Measurements from ENCODE around the gene SEMA5A.
"Not testable (repeated sequence)": the region's sequence is repeated elsewhere in the genome, so short reads cannot be mapped to it uniquely, and the experiment has no call there.

The SEMA5A gene

GRCh38 chr5:9409413-9409960 is 136.4 kb downstream of the SEMA5A start:
- DNase-seq (ENCODE audit: low read depth in 3 of 3, low spot score in 1 of 3), result no peak

GRCh38 chr5:9408964-9409363 is 136.9 kb downstream of the SEMA5A start:
- DNase-seq (ENCODE audit: low read depth in 3 of 3, low spot score in 1 of 3), result no peak

DNA sequence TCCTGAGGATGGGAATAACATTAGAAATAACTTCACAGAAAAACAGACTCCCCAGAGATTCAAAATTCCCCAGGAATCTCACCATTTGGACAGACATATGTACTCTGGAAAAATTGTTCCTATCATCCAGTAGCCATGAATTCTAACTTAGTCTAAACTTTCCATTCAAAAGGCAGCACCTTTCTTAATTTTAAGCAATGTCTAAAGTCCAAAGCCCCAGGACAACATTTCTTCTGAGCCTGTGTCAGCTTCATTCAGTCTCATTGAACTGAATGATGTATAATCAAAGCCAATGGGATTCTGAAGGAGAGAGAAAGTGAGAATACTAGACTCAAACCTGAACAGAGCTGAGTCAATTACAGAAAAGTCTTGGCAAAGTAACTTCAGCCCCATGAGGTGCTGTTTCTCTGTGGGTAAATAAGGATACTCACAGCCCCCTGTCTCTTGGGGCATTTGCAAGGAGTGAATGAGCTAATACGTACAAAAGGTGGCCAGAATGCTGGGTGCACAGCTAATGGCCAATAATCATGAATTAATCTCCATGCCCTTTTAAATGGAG is 140.6 kb downstream of the SEMA5A start:
- no peak for DNase-seq (ENCODE audit: low read depth in 3 of 3, low spot score in 1 of 3)

- no peak for DNase-seq (ENCODE audit: low read depth in 3 of 3, low spot score in 1 of 3)
Measured at GRCh38 chr5:9401786-9402472, 143.9 kb downstream of the SEMA5A start.

GRCh38 chr5:9399783-9400182 is 146.1 kb downstream of the SEMA5A start:
- not testable (repeated sequence) for DNase-seq (ENCODE audit: low read depth in 3 of 3, low spot score in 1 of 3)

- no peak for DNase-seq (ENCODE audit: low read depth in 3 of 3, low spot score in 1 of 3)
Measured at GRCh38 chr5:9399094-9399493, 146.8 kb downstream of the SEMA5A start.

- no peak for DNase-seq (ENCODE audit: low read depth in 3 of 3, low spot score in 1 of 3)
Measured at GRCh38 chr5:9398227-9398626, 147.6 kb downstream of the SEMA5A start.

- DNase-seq (ENCODE audit: low read depth in 3 of 3, low spot score in 1 of 3), result no peak
Measured at GRCh38 chr5:9396285-9396770, 149.5 kb downstream of the SEMA5A start.

- DNase-seq (ENCODE audit: low read depth in 3 of 3, low spot score in 1 of 3), result no peak
Measured at GRCh38 chr5:9395706-9396105, 150.2 kb downstream of the SEMA5A start.

GRCh38 chr5:9394221-9394620 is 151.7 kb downstream of the SEMA5A start:
- no peak for DNase-seq (ENCODE audit: low read depth in 3 of 3, low spot score in 1 of 3)

- DNase-seq (ENCODE audit: low read depth in 3 of 3, low spot score in 1 of 3), result no peak
Measured at GRCh38 chr5:9392625-9393024, 153.2 kb downstream of the SEMA5A start.

GRCh38 chr5:9391080-9391479 is 154.8 kb downstream of the SEMA5A start:
- no peak for DNase-seq (ENCODE audit: low read depth in 3 of 3, low spot score in 1 of 3)

GRCh38 chr5:9390113-9390512 is 155.8 kb downstream of the SEMA5A start:
- DNase-seq (ENCODE audit: low read depth in 3 of 3, low spot score in 1 of 3), result no peak

DNA sequence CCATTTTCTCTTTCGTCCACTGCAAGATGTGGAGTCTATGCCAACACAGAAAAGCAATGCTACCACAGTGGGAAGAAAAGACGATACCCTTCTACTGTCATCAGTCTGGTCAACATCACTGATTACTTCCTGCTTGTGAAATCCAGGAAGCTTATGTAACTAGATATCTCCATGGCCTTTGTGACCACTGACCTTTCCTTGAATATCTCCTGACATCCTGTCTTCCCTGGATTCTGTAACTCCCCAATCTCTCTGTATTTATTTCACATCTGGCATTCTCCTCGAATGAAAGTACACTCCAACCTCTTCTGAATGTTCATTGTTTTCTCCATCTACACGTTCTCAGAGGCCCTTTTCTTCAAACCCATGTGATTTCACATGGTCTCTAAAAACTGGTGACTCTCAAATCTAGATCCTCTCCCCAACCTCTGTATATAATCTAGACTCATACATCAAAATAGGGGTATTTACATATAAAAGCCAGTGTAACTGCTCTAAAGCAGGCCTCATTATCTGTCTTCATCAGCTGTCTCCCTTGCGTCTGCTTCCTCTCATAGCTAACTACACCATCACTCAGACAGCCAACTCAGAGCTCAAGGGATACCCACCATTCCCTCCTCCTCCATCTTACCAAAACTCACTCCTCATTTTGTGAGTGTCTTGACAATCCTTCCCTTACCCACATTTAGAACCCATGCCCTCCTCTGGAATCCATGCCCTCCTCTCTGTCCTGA is 156.8 kb downstream of the SEMA5A start:
- DNase-seq (ENCODE audit: low read depth in 3 of 3, low spot score in 1 of 3), result no peak

GRCh38 chr5:9387879-9388278 is 158.0 kb downstream of the SEMA5A start:
- DNase-seq (ENCODE audit: low read depth in 3 of 3, low spot score in 1 of 3), result no peak

DNA sequence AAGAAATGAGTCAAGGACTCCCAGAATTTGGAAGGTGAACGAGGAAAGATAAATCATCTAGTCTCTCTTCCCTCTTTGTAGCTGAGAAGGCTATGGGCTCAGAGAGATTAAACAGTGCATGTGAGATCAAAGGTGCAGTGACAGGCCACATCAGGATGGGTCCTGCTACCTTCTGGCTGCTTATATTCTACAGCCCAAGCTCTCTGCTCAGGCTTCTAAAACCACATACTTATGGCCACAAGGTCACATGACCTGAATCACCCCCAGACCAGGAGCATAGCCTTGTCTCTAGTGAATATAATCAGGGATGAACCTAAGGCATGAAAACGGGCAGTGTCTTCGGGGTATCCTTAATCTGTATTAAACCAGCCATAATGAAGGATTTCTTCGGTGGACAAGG is 158.9 kb downstream of the SEMA5A start:
- no peak for DNase-seq (ENCODE audit: low read depth in 3 of 3, low spot score in 1 of 3)

- no peak for DNase-seq (ENCODE audit: low read depth in 3 of 3, low spot score in 1 of 3)
Measured at GRCh38 chr5:9382522-9382921, 163.4 kb downstream of the SEMA5A start.

DNA sequence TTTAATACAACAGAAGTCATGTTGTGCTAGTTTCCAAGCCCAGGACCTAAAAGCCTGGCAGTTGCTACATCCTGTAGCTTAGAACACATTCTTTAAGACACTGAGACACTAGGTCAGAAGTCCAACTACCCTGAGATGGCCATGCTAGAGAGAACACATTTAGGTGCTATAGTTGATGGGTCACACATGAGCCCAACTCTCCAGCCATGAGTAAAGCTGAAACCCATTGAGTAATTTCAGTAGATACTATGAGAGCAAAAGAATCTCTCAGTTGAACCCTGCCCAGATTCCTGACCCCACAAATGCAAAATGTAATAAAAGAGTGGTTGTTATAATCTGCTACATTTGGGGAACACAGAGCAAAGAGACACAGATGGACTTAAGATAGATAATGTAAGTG is 164.4 kb downstream of the SEMA5A start:
- DNase-seq (ENCODE audit: low read depth in 3 of 3, low spot score in 1 of 3), result no peak

DNA sequence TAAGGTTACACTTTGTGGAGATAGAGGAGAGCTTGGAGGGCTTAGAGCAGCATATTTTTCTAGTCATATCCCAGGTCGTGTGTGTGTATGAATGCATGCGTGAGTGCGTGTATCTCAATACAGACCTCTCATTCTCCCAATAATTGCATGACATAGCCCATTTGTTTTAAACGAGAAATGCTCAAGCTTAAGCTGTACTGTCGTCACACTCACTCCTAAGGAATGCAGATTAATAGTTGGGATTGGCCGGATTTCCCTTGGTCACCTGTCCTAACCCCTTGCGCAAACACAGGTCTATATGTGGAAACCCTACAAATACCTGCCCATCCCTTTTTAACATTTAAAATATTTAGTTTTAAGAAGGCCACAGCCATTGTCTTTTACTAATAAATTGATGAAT is 165.8 kb downstream of the SEMA5A start:
- DNase-seq (ENCODE audit: low read depth in 3 of 3, low spot score in 1 of 3), result no peak

DNA sequence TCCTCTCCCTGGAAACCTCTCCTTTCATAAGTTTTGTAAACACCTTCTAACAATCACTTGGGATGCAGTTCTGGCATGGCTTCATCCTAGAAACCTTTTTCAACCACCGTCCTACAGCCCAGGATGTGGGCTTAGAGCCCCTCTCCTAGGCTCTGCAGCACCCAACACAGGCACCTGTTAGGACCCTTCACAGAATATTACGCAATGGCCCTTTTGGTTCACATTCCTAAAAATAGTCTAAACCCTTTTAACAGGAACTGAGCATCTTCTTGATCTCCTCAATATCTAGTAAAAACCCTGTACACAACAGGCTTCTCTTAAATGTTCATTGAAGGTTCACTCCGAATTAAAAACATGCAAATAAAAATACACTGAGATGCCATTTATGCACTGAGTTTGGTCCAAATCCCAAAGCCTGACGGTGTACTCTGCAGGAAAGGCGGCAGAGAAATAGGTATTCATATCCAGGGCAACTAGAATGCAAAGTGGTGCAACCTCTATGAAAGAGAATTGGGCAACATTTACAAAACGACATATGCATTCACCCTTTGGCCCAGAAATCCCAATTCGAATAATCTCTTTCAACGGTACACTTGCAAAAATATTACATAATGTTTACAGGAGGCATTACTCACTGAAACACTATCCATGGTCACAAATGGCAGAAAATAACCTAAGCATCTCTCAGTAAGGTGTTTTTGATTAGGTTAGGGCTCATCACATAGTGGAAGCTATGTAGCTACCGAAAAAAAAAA is 169.3 kb downstream of the SEMA5A start:
- DNase-seq (ENCODE audit: low read depth in 3 of 3, low spot score in 1 of 3), result no peak

GRCh38 chr5:9375756-9376155 is 170.1 kb downstream of the SEMA5A start:
- DNase-seq (ENCODE audit: low read depth in 3 of 3, low spot score in 1 of 3), result no peak

All from stimulated activated CD4-positive, alpha-beta T cell treated with anti-CD3 and anti-CD28 coated beads, TNF-alpha, amount 100 ng/mL, for 1 hour (primary cell).